CD4-positive, alpha-beta T cell treated with Interferon alpha-2 for 1 hour (primary cell): ENCODE measurements around the gene PAIP2.
"Not testable (repeated sequence)": the region's sequence is repeated elsewhere in the genome, so short reads cannot be mapped to it uniquely, and the experiment has no call there.

Source experiments
- DNase-seq, 2 donors: peaks; one replicate each; pipeline ENCODE4 v3.0.0-alpha.2; 2020 to 2022

The PAIP2 gene, protein sequence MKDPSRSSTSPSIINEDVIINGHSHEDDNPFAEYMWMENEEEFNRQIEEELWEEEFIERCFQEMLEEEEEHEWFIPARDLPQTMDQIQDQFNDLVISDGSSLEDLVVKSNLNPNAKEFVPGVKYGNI

DNA sequence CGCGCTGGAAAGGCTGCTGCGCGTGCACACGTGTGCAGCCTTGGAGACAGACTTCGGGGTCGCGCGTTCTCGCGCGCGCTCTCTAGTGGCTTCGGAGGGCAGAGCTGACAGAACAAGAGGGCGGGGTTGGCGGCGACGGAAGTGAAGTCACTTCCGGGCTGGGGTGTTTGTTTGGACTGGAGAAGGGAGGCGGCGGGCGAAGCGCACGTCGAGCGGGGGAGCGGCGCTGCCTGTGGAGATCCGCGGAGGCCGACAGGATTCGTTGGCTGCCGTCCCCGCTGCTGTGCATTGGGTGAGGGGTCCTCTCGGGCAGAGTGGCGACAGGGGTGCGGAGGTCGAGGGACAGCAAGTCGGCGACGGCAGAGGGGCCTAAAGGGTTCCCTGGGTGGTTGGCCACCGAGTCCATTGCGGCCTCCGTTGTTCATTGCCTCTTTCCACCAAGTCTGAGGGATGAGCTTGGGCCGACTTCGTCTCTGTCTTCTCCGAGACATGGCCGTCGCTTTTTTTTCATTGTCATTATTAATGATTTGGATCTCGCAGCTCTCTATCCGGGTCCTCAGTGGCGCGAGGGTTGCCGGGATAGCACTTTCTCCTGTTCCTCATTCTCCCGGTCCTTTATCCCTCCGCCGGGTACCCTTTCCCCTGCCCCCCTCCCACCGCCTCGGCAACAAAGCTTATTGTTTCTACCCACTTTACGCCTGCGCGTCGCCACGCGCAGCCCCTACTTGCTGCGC lies at the start of gene PAIP2:
PAIP2 (plus strand) TSS at position 166 of the 734 bp plus-strand sequence. CDS start 21,931 bp downstream, outside the sequence.
- peak; percentile 97 to 98 for DNase-seq

DNA sequence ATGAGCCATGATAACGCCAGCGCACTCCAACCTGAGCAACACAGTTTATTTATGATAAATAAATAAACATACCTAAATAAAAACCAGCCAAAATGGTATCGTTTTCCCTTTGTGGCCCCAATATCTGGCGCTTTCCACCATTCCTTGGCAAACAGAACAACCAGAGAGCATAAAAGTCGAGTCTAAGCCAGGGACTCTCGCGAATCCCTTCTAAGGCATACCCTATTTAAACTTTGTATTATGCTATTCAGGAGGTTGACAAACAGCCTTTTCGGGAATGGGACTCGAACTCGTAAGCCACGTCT lies 48.5 kb upstream of the PAIP2 start:
- DNase-seq = no peak

DNA sequence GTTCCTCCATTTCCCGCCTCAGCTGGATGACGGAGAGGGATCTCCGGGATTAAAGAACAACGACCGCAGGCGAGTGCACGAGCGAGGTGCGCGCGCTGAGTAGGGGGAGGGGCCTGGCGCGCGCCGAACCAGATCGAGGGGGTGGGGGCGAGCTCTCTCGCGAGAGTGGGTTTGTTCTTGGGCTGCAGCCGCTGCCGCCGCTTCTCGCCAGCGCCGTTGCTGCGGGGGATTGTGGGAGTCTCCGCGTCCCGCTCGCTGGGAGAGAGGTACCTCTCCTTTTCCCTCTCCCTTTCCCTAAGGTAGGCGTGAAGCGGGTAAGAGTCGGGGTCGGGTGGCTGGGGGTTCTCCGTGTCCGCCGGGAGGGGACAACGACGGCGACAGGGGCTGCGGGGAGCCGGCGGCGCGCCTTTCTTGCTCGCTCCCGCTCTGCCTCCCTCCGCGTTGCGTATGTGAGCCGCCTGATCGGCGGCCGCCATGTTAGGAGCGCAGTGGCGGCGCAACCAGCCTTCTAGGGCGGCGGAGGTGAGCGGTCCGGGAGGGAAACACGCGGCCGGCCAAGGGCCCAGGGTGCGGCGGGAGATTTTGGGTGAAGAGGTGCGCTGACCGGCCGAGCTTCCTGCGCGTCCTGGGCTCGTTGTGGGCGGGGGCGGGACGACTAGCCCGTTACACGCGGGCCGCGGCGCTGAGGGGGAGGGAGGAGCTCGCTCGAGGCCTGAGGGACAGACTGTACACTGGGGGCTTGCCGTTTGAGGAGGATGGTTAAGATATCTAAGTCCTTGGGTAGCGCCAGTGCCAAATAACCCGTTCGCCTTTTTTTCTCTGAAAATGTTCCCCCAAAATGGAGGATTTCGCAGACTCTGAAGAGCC lies 47.9 kb upstream of the PAIP2 start, which contains the start of gene MATR3:
MATR3 (plus strand) TSS at position 234 of the 867 bp plus-strand sequence. CDS start 13,676 bp downstream, outside the sequence.
- peak; percentile 92 to 94 for DNase-seq

DNA sequence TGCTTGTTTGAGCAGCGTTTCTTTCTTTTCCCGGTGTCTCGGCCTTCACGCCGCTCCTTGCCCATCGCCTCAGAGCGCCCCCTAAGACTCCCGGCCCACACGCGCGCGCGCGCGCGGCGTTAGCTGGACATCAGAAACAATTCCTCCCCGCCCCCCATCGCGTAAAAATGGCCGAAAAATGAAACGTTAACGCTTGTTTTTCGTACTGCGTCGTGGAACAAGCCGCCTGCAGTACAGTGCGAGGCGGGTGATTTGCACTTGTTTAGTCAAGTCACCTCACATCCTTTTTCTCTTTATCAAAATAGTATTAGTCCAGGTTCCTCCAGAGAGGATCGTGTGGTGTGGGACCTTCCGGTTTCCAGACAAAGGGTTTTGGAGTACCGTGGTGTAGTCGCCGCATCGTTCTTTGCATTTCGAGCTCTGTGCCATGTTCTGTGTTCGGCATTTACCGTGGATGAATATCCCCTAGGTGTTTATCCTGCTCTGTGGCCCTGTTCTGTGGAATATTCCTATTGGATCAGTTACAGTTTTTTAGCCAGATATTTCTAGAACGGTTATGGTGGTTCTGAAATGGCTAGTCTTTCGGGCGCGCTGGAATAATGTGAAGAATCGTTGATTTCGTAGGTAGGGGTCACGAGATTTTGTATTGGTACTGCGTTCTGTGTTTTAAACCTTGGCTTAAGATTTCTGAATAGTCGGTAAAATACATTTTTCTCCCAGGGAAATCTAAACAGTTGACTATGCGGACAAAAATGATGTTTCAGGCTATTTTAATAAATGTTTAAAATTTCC lies 47.1 kb upstream of the PAIP2 start:
- peak; percentile 43 to 68 for DNase-seq

DNA sequence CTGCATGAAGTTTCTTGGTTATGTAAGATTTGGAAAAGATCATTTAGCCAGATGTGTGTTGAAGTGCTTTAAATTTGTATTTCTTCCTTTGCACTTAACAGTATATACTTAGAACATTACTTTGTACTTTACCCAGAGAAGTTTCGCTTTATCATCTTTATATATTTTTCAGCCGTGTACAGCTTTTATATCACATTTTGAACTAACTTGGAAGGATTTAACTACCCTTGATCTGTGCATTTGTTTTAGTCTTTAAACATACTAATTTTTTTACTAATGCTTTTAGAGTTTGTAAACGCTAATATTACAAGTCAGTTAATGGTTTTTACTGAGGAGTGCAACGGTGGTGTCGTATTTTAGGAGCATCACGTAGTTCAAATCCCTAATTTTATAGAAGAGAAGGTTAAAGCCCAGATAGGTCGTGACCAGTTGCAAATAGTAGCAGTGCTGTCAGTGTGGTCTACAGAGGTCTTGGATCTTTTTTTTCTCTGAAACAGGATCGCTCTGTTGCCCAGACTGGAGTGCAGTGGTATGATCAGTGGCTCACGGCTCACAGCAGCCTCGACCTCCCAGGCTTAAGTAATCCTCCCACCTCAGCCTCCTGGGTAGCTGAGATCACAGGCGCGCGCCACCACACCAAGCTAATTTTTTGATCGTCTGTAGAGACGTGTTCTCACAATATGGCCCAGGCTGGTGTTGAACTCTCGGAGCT lies 46.2 kb upstream of the PAIP2 start:
- peak in 1 of 2 donors; percentile 34 for DNase-seq

DNA sequence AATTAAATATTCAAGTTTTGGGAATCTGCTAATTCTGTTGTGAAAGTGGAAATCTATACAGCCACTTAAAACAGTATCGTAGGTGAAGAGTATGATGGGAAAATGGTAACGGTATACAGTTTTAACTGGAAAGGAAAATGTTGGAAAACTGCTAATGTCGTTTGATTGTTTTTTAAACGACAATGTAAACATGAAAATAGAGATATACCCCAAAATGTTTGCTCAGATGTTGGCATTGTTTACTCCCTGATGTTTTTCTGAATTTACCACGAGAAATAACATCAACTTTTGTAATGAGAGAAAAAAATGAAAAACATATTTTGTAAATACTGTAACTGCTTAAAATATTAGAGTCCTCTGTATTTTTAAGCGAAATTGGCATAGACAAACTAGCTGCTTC lies 45.5 kb upstream of the PAIP2 start:
- DNase-seq = no peak

DNA sequence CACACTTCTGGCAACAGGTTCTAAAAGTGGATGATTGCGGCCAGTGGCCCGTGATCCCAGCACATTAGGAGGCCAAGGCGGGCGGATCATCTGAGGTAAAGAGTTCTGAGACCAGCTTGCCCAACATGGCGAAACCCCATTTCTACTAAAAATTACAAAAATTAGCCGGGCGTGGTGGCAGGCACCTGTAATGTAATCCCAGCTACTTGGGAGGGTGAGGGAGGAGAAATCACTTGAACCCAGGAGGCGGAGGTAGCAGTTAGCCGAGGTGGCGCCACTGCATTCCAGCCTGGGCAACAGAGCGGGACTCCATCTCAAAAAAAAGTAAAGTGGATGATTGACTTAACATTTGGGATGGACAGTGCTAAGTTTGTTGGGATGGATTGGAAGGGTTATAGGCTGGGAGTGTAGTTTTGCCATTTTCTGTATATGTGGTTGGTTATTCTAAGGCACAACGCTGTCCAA lies 44.8 kb upstream of the PAIP2 start:
- DNase-seq = no peak

DNA sequence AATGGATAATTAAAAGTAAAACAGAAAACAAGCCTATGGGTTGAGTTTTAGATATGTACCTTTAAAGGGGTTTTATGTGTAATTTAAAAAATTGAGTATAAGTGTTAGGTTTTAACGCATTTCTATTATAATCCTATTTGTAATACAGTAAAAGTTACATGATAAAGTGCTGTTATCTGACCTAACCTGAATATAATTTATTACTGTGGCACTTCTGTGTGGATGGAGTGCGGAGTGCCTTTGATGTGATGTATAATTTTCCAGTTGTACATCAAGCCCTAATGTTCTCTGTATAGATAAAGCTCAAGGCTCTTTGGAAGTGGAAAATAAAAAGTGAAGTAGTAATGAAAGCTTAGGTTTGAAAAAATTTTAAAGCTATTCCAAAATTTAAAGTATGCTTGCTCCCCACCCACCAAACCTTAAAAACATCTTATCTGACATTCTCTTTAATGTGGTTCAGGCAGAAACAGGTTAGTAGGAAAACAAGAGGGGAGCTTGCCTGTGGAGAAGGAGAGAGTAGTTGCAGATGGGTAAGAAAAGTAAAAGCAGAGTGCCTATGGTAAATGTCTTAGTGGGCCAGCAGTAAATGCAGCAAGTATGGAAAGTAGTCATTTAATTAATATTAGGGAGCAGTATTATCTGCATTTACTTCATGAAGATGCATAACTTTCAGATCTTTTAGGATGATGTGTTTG lies 44.1 kb upstream of the PAIP2 start:
- DNase-seq = no peak

DNA sequence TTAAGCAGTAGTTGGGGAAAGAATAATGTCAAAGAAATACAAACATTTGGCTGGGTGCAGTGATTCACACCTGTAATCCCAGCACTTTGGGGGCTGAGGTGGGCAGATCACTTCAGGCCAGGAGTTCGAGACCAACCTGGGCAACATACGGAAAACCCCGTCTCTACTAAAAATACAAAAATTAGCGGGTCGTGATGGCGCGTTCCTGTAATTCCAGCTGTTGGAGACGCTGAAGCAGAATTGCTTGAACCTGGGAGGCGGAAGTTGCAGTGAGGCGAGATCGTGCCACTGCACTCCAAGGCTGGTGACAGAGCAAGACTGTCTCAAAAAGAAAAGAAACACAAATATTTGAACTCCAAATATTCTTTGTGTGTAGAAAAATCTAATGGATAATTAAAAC lies 43.4 kb upstream of the PAIP2 start:
- no peak for DNase-seq

DNA sequence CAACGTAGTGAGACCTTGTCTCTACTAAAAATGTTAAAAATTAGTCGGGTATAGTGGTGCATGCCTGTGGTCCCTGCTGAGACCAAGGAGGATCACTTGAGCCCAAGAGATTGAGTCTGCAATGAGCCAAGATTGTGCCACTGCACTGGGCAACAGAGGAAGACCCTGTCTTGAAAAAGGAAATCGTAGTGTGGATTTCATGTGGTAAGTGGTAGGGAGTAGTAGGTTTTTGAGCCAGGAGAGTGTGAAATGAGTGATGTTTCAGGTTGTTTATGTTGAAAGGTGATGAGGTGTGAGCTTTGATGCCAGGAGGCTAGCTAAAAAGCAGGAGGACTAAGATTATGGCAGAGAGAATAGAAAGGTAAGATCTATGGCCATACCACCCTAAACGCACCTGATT lies 42.2 kb upstream of the PAIP2 start:
- peak in 1 of 2 donors; percentile 42 for DNase-seq

DNA sequence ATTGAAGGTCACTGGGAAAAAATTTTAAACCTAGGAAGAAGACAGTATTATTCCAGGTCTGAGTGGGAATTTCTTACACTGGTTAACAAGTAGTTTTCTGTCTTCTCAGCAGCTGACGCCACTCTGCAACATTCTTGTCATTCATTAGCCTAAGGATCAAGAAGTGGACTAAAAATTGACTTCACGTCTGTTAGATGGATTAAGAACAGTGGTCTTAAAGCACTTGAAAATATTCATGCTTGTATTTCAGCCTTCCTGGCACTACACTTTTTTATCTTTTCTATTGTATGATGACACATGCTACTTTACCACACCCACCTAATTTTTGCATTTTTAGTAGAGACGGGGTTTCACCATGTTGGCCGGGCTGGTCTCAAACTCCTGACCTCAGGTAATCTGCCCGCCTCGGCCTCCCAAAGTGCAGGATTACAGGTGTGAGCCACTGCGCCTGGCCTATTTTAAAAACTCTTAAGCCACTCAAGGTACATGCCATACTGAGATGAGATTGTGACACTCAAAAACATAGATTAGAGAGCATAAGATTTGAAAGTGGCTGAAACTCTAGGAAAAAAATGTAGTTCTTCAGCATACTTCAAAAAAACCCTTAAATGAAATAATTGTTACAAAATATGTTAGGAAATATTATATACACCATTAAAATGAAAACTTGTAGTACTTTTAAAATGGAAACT lies 39.7 kb upstream of the PAIP2 start:
- DNase-seq = no peak

DNA sequence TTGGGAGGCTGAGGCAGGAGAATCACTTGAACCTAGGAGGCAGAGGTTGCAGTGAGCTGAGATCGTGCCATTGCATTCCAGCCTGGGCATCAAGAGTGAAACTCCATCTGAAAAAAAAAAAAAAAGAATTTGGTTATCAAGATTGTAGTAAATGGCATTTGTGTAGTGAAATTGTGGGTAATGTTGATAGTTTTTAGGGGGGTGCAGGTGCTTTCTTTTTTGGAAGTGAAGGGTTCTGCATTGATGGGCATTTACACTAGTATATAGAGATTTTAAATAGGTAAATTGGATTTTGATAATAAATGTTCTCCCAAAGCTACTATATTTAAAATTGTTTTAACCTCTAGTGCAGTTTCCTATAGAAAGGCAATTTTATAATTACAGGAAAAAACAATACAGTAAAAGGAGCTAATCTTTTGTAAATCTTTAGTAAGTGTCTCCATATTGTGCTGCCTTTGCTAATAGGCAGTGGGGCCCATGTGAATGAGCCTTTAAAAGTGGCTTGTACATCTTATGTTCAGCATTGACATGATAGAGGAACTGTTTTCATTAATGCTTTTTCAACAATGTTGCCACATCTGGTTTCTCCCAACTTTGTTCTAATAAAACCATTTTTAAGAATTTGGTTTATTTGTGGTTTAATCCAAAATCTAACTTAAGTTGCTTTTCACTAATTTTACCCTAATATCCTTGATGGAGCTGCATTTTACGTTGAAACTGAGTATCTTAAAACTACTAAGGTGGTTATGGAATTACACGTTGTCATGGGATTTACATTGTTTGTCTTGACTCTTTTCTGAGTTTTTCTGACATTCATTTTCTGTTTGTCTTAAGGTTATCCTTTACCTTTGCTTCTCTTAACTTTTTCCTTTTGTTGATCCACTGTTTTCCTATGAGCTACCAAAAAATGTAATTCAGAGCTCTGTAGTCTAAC lies 37.0 kb upstream of the PAIP2 start:
- DNase-seq = no peak

DNA sequence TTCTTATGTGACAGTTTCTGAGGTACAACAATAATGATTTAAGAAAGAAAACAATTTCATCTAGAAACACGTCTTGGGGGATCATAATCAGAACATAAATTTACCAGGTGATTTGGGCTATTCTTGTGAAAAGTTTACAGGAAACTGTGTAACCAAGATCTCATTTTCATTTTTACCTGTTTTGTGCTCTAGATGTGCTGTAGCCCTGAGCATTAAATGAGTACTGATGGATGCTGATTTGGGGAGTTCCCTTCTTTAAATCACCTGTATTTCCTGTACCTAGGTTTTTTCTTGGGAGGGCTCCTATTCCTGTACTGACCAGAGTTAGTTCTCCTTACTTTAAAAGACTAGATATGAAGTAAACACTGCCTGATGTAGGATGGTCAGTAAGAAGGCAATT lies 35.5 kb upstream of the PAIP2 start:
- DNase-seq = peak in 1 of 2 donors; percentile 32

DNA sequence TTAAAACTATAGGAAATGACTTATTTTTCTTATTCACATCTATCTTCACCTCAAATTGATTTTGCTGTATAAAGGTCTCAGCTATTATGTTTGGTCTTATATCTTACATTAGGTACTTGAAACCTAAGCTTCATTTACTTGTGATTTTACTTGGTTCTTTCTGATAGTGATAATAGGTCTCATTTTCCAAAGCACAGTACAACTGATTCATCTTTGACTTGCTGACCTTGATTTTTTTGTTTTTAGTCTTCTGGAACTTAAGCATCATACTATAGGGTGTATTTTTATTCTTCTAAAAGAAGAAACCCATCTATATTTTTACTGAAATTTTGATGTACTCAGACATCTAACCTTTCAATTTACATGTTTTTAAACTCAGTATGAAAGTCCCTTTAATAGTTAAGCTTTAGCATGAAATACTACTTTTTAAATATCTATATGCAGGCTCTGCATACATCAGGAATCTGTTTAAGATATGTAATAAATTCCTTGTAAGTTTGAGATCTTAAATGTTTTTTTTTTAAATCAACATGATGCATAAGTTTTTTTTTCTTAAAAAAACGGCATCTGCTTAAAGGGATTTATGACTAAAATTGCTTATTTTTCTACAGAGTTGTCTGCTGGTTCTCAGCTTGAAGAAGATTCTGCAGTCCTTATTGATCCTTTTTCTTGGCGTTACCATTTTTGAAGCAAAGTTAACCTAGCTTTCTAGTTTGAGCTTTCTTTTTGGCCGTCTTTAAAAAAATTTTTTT lies 34.9 kb upstream of the PAIP2 start:
- no peak for DNase-seq

DNA sequence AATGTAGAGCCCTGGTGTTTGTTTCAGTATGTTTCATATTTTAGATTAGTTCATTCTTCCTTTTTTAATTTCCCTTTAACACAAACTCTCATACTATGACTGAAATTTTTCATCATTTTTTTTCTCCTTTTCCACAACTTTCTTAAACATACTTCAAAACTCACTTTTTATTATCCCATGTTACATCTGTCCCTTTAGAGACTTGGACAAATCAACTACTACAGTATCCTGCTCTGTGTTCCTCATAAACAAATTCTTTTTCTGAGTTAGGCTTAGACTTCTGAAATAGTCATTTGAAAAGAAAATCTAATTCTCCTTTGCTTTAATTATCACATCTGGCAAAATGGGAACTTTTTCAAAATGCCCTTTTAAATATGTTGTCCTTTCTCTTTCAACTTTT lies 32.9 kb upstream of the PAIP2 start:
- DNase-seq = no peak

DNA sequence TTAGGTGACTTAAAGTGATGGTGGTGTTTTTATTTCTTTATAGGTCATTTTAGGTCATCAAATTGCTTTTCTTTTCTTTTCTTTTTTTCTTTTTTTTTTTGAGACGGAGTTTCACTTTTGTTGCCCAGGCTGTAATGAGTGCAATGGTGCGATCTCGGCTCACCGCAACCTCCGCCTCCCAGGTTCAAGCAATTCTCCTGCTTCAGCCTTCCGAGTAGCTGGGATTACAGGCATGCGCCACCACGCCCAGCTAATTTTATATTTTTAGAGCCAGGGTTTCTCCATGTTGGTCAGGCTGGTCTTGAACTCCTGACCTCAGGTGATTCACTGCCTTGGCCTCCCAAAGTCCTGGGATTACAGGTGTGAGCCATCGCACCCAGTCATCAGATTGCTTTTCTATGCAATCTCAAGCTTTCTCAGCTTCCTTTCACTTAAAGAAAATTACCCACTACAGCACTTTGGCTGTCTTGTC lies 30.9 kb upstream of the PAIP2 start:
- not testable (repeated sequence) for DNase-seq

DNA sequence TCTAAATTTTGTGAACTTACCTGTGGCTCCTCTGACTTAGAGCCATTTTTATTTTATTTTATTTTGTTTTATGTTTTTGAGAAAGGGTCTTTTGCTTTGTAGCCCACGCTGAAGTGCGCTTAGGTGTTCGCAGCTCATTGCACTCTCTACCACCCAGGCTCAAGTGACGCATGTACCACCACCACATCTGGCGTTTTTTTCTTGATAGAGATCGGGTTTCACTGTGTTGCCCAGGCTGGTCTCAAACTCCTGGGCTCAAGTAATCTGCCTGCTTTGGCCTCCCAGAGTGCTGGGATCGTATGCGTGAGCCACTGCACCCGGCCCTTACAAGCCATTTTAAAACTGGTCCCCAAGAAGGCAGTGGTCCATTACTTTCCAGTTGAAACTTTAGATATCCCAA lies 29.6 kb upstream of the PAIP2 start:
- DNase-seq = no peak

DNA sequence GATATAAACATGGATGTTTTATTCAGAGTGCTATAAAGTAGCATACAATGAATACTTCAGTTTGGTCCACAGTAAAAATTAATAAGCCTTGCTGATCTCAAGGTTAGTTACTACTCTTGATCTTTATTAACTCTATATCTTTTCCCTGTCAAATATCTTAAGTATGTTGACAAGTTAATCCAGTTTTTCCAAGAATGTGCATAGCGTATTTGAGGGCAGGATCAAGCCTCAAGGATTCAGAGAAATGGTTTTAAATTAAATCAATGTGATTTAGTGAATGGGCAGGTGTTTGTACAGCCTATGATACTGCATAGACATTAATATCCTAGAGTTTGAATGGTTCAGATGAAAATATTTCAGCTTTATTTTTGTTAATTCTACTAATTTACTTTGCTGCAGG lies 27.4 kb upstream of the PAIP2 start:
- DNase-seq = no peak

DNA sequence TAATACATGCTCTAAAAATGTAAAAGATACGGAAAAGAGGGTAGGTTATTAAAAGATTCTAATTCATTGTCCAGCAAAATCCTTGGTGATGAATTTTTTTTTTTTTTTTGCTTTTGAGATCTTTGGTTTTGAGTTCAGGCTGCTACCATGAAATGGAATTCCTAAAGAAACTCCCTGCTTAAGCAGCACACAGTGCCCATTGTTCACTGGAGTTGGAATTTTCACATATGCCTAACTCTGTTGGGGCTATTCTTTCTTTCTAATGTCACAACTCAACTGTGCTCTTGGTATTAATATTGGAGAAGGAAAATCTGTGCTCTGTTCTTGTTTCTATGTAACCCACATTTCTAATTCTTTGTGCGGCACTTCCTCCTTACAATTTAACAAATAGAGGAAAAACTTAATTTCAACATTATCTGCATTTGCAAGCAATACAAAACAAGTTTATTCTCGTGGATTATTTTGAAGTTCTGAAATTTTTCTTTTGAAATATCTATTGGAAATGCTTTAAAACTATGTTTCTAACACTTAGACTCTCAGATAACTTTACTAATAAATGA lies 26.5 kb upstream of the PAIP2 start:
- DNase-seq = no peak
